Neural progenitor cell (in vitro differentiated cells): ENCODE data around the gene LRBA. TPM values are rescaled to one million over a fixed set of nuclear protein-coding genes. Genes with fewer than 3 reads are reported as not detected.

Experiments
- DNase-seq: peaks from one replicate; pipeline ENCODE4 v3.0.0-alpha.2; 2016; ENCODE audit warnings: low spot score
- H2AFZ ChIP-seq: fragments of 200-600 bp; sonication (generic); replicated peaks from 2 replicates; pipeline ENCODE4 v1.6.1; 2016; ENCODE audit warnings: antibody characterized with exemption
- H3F3A ChIP-seq: fragments of 200-600 bp; sonication (generic); 2 replicates; pipeline ENCODE4 v1.6.1; 2016; ENCODE audit warnings: antibody characterized with exemption, low read depth
- H3K27ac ChIP-seq: fragments of 200-600 bp; sonication (generic); 2 replicates; pipeline ENCODE4 v1.5.1; 2016; ENCODE audit warnings: mild to moderate bottlenecking
- H3K27me3 ChIP-seq: fragments of 200-600 bp; sonication (generic); 2 replicates; pipeline ENCODE4 v1.6.1; 2016; ENCODE audit warnings: mild to moderate bottlenecking, moderate library complexity
- H3K36me3 ChIP-seq: fragments of 200-600 bp; sonication (generic); 2 replicates; pipeline ENCODE4 v1.5.1; 2016
- H3K4me1 ChIP-seq: fragments of 200-600 bp; sonication (generic); 2 replicates; pipeline ENCODE4 v1.6.1; 2016; ENCODE audit warnings: mixed run types
- H3K4me2 ChIP-seq: fragments of 200-600 bp; sonication (generic); 2 replicates; pipeline ENCODE4 v1.6.1; 2016
- H3K4me3 ChIP-seq: fragments of 200-600 bp; sonication (generic); 2 replicates; pipeline ENCODE4 v1.5.1; 2016
- H3K79me2 ChIP-seq: fragments of 200-600 bp; sonication (generic); 2 replicates; pipeline ENCODE4 v1.6.1; 2016; ENCODE audit warnings: low read depth
- H3K9ac ChIP-seq: fragments of 200-600 bp; sonication (generic); 2 replicates; pipeline ENCODE4 v1.6.1; 2016
- H3K9me3 ChIP-seq: fragments of 200-600 bp; sonication (generic); 2 replicates; pipeline ENCODE4 v1.5.1; 2016; ENCODE audit warnings: low read depth
- H4K20me1 ChIP-seq: fragments of 200-600 bp; sonication (generic); 2 replicates; pipeline ENCODE4 v1.6.1; 2016; ENCODE audit warnings: low read depth
- H3K27ac Mint-ChIP-seq: 3 replicates; pipeline ENCODE4 v1.8.0; 2021; ENCODE audit warnings: mixed read lengths
- H3K27me3 Mint-ChIP-seq: 2 replicates; pipeline ENCODE4 v1.8.0; 2022; ENCODE audit warnings: low read depth, mild to moderate bottlenecking, inconsistent platforms, moderate library complexity, mixed read lengths; ENCODE audit not compliant: insufficient read depth
- H3K36me3 Mint-ChIP-seq: 3 replicates; pipeline ENCODE4 v1.8.0; 2021; ENCODE audit warnings: mixed read lengths
- H3K4me1 Mint-ChIP-seq: 3 replicates; pipeline ENCODE4 v1.8.0; 2021; ENCODE audit warnings: mixed read lengths
- H3K4me3 Mint-ChIP-seq: 3 replicates; pipeline ENCODE4 v1.8.0; 2021; ENCODE audit warnings: mild to moderate bottlenecking, moderate library complexity, mixed read lengths
- H3K9me3 Mint-ChIP-seq: 3 replicates; pipeline ENCODE4 v1.8.0; 2020; ENCODE audit warnings: mixed read lengths
- EZH2 ChIP-seq: fragments of 200-600 bp; sonication (generic); IDR thresholded peaks from 2 replicates; pipeline ENCODE4 v1.6.1; 2017; ENCODE audit warnings: antibody characterized with exemption, mild to moderate bottlenecking, moderate library complexity
- EZH2phosphoT487 ChIP-seq: fragments of 200-600 bp; sonication (generic); IDR thresholded peaks from 2 replicates; pipeline ENCODE4 v1.6.1; 2017; ENCODE audit warnings: antibody characterized with exemption
- total RNA-seq: library from RNA; depleted of rRNA; stranded (reverse); fragments of >200 nt; gene quantifications from 2 replicates; pipeline ENCODE4 v1.2.3, GENCODE V29; 2015; ENCODE audit warnings: low replicate concordance
- TF ChIP-seq, protein P1 (sequence below): fragments of 200-600 bp; sonication (generic); IDR thresholded peaks from 2 replicates; pipeline ENCODE4 v1.5.1; 2017; ENCODE audit warnings: antibody characterized with exemption, mild to moderate bottlenecking

LRBA gene
- total RNA-seq, 1 donor from 2014 or later = 111 TPM

- DNase-seq = peak; percentile 28
- Histone ChIP-seq H2AFZ (no peak overlapping the region), H4K20me1 (no peaks in the 10 kb centered on the region), H3K27ac (peak overlapping the region; percentile 42), H3K9me3 (no peaks in the 10 kb centered on the region), H3K4me2 (no peak overlapping the region), H3K79me2 (no peaks in the 10 kb centered on the region), H3K4me1 (peaks cover 22% of the 10 kb centered on the region), H3F3A (peaks cover 9% of the 10 kb centered on the region), H3K4me3 (no peak overlapping the region), H3K36me3 (no peaks in the 10 kb centered on the region), H3K9ac (no peak overlapping the region), H3K27me3 (no peaks in the 10 kb centered on the region)
- H3K4me1 Mint-ChIP-seq = peaks cover 33% of the 10 kb centered on the region
- TF ChIP-seq, protein P1, sequence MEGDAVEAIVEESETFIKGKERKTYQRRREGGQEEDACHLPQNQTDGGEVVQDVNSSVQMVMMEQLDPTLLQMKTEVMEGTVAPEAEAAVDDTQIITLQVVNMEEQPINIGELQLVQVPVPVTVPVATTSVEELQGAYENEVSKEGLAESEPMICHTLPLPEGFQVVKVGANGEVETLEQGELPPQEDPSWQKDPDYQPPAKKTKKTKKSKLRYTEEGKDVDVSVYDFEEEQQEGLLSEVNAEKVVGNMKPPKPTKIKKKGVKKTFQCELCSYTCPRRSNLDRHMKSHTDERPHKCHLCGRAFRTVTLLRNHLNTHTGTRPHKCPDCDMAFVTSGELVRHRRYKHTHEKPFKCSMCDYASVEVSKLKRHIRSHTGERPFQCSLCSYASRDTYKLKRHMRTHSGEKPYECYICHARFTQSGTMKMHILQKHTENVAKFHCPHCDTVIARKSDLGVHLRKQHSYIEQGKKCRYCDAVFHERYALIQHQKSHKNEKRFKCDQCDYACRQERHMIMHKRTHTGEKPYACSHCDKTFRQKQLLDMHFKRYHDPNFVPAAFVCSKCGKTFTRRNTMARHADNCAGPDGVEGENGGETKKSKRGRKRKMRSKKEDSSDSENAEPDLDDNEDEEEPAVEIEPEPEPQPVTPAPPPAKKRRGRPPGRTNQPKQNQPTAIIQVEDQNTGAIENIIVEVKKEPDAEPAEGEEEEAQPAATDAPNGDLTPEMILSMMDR = no peak
- TF ChIP-seq EZH2 (no peak), EZH2phosphoT487 (no peak)
- peaks cover 31% of the 10 kb centered on the region for H3K36me3 Mint-ChIP-seq
- peak overlapping the region; percentile 90 for H3K27ac Mint-ChIP-seq
- peaks cover 2% of the 10 kb centered on the region for H3K27me3 Mint-ChIP-seq
- peak overlapping the region; percentile 53 for H3K4me3 Mint-ChIP-seq
- peaks cover 18% of the 10 kb centered on the region for H3K9me3 Mint-ChIP-seq
Measured at GRCh38 chr4:150280081-150280895, 734.8 kb downstream of the LRBA start.

GRCh38 chr4:150278206-150278605 lies 736.9 kb downstream of the LRBA start:
- Mint-ChIP-seq H3K9me3 (peaks cover 34% of the 10 kb centered on the region), H3K4me3 (no peak overlapping the region), H3K4me1 (peaks cover 30% of the 10 kb centered on the region), H3K27me3 (no peaks in the 10 kb centered on the region), H3K27ac (no peak overlapping the region), H3K36me3 (peaks cover 48% of the 10 kb centered on the region)
- H3K79me2 ChIP-seq = no peaks in the 10 kb centered on the region
- H3K4me2 ChIP-seq = no peak overlapping the region
- peak; percentile 25 for DNase-seq
- peaks cover 22% of the 10 kb centered on the region for H3K4me1 ChIP-seq
- no peaks in the 10 kb centered on the region for H3K9me3 ChIP-seq
- H3K36me3 ChIP-seq = no peaks in the 10 kb centered on the region
- TF ChIP-seq, protein P1 = no peak
- peak overlapping the region; percentile 27 for H3K27ac ChIP-seq
- H2AFZ ChIP-seq = no peak overlapping the region
- H3K4me3 ChIP-seq = no peak overlapping the region
- H3K27me3 ChIP-seq = no peaks in the 10 kb centered on the region
- peaks cover 9% of the 10 kb centered on the region for H3F3A ChIP-seq
- no peaks in the 10 kb centered on the region for H4K20me1 ChIP-seq
- H3K9ac ChIP-seq = no peak overlapping the region

DNA sequence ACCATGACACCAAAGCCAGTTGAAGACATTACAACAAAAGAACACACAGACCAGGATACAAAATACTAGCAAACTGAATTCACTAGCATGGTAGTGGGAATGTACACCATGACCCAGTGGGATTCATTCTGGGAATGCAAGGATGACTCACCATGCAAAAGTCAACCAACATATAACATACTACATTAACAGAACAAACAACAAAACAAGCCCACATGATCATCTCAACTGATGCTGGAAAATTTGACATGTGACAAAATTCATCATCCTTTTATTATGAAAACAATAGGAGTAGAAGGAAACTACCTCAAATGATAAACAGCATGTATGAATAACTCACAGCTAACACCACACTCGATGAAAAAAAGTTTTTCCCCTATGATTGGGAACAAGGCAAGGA lies 746.6 kb downstream of the LRBA start:
- H3K27me3 Mint-ChIP-seq = peaks cover 2% of the 10 kb centered on the region
- Histone ChIP-seq H3F3A (no peaks in the 10 kb centered on the region), H3K4me3 (no peak overlapping the region), H3K36me3 (no peaks in the 10 kb centered on the region), H3K9me3 (no peaks in the 10 kb centered on the region), H3K27ac (no peak overlapping the region), H3K4me2 (no peak overlapping the region), H4K20me1 (no peaks in the 10 kb centered on the region), H3K9ac (no peak overlapping the region), H3K79me2 (no peaks in the 10 kb centered on the region), H2AFZ (no peak overlapping the region), H3K27me3 (no peaks in the 10 kb centered on the region), H3K4me1 (no peaks in the 10 kb centered on the region)
- H3K9me3 Mint-ChIP-seq = peaks cover 21% of the 10 kb centered on the region
- H3K36me3 Mint-ChIP-seq = peaks cover 56% of the 10 kb centered on the region
- H3K4me1 Mint-ChIP-seq = no peaks in the 10 kb centered on the region
- no peak overlapping the region for H3K4me3 Mint-ChIP-seq
- DNase-seq = no peak
- no peak for TF ChIP-seq EZH2
- no peak for TF ChIP-seq EZH2phosphoT487
- TF ChIP-seq, protein P1 = no peak
- H3K27ac Mint-ChIP-seq = no peak overlapping the region
